Fibroblast of the aortic adventitia (primary cell): ENCODE data around the gene CLNS1A. TPM values are rescaled to one million over a fixed set of nuclear protein-coding genes. Genes with fewer than 3 reads are reported as not detected.
A peak's percentile ranks its signal among the peaks of the same experiment; 100 is the strongest.
"Not testable (repeated sequence)": the region's sequence is repeated elsewhere in the genome, so short reads cannot be mapped to it uniquely, and the experiment has no call there.

Experiments
- DNase-seq: peaks from one replicate; pipeline ENCODE4 v3.0.0-alpha.2; 2010; ENCODE audit warnings: low read depth
- H3K4me3 ChIP-seq: 2 replicates; pipeline ENCODE4 v1.5.1; 2011; ENCODE audit warnings: low read depth, mild to moderate bottlenecking, control low read depth, low read length, moderate library complexity
- total RNA-seq: library from RNA; depleted of rRNA; stranded (reverse); fragments of >200 nt; gene quantifications from 2 replicates; pipeline ENCODE4 v1.2.3, GENCODE V29; 2012; ENCODE audit warnings: low replicate concordance
- TF ChIP-seq, protein P1 (sequence below): IDR thresholded peaks from 2 replicates; pipeline ENCODE4 v1.5.1; 2011; ENCODE audit warnings: mild to moderate bottlenecking, low read length, control low read depth, inconsistent platforms; ENCODE audit not compliant: insufficient read depth

Gene CLNS1A
- total RNA-seq, 1 donor: 116 TPM

DNA sequence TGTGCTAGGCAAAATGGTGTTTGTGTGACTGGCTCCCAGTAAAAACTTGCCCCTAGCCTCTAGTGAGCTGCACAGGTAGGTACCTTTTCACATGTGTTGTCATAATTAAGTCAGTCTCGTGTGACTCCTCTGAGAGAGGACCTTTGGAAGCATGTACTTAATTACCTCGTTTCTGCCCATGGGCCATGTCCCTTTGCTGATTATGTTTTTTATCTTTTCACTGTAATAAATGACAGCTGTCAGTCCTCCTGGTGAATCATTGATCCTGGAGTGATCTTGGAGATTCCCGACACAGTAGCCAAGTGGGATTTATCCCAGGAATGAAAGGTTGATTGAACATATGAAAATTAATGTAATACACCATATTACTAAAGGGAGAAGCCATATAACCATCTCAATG, 12.5 kb upstream of the CLNS1A start:
- DNase-seq: no peak
- H3K4me3 ChIP-seq: no peak overlapping the region
- TF ChIP-seq, protein P1, sequence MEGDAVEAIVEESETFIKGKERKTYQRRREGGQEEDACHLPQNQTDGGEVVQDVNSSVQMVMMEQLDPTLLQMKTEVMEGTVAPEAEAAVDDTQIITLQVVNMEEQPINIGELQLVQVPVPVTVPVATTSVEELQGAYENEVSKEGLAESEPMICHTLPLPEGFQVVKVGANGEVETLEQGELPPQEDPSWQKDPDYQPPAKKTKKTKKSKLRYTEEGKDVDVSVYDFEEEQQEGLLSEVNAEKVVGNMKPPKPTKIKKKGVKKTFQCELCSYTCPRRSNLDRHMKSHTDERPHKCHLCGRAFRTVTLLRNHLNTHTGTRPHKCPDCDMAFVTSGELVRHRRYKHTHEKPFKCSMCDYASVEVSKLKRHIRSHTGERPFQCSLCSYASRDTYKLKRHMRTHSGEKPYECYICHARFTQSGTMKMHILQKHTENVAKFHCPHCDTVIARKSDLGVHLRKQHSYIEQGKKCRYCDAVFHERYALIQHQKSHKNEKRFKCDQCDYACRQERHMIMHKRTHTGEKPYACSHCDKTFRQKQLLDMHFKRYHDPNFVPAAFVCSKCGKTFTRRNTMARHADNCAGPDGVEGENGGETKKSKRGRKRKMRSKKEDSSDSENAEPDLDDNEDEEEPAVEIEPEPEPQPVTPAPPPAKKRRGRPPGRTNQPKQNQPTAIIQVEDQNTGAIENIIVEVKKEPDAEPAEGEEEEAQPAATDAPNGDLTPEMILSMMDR: no peak

DNA sequence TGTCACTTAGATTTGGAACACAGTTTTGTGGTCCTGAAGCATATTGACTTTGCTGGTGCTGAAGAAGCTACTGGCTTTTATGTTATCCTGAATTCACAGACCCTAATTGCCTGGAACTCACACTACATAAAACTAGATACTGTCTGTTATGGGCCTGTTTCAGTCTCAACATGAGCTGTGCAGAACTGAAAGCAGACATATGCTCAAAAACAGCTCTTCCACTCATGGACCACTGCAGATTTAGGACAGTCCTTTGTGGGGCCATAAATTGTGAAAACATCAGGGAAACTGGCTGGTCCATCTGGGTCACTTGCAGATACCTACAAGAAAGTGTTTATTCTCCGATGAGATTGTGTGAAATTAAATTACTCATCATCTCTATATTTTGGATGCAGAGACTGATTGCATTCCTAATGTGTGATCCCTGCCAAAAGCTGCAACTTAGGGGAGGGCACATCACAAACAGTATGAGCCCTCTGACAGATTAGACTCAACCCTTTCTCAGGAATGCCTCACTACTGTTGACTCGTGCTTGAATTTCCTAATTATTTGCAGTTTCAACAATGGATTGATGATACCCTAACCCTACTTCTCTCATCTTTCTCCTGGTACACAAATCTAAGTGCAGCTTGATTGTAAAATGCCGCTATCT, 10.2 kb upstream of the CLNS1A start:
- H3K4me3 ChIP-seq: no peak overlapping the region
- DNase-seq: peak; percentile 32
- TF ChIP-seq, protein P1: no peak

DNA sequence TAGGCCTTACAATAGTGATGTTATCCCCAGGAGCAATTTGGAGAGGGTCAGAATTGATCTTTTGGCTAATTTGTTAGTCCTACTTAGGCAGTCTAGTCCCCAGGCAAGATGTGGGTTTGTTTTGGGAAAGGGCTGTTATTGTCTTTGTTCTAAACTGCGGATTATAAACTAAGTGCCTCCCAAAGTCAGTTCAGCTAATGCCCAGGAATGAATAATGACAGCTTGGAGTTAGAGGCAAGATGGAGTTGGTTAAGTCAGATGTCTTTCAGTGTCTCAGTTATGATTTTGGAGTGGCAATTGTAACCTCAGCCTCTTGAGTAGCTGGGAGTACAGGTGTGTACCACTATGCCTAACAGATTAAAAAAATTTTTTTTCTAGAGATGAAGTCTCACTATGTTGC, 7.3 kb upstream of the CLNS1A start:
- no peak overlapping the region for H3K4me3 ChIP-seq
- DNase-seq: no peak
- TF ChIP-seq, protein P1: no peak

DNA sequence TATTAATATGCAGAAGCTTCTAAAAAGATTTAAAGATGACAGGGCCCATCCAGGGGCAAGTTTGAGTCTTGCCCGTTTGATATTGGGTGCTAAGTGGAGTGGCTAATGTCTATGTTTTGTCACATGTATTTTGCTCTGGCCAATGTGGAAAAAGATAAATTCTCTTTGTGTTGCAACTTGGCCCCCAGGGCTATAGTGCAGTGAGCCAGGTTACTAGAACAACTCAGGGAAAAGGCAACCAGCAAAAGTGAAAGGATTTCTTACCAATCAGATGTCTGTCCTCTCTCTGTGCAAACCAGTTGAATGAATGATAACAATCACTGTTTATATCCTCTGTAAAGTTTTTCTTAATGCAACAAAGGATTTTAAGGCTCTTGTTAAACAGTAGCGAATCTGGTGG, 4.6 kb upstream of the CLNS1A start:
- no peak for DNase-seq
- TF ChIP-seq, protein P1: no peak
- no peak overlapping the region for H3K4me3 ChIP-seq

DNA sequence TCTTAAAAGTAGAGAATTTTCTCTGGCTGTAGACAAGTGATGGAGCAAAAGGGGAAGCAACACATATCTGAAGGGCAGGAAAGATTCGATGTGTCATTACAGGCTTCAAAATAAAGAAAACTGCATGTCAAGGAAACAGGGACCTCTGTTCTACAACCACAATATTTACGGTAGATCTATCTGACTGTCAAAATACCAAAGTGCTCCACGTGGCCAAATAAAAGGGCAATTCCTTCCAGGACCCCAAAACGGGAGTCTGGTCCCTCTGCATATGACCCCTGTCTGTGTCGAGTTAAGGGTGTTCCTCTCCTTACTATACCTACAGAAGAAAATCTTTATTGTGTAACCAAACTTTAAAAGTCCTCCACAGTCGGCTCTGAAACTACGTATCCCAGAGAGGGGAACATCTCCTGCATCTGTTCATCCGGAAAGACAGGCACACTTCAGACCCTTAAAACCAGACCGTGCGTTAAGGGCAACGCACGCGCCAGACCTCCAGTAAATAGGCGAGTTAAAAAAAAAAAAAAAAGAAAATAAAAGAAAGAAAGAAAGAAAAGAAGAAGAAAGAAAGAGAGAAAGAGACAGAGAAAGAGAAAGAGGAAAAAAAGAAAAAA, 756 bp downstream of the CLNS1A start:
- H3K4me3 ChIP-seq: peak overlapping the region; percentile 96
- no peak for DNase-seq
- TF ChIP-seq, protein P1: no peak

DNA sequence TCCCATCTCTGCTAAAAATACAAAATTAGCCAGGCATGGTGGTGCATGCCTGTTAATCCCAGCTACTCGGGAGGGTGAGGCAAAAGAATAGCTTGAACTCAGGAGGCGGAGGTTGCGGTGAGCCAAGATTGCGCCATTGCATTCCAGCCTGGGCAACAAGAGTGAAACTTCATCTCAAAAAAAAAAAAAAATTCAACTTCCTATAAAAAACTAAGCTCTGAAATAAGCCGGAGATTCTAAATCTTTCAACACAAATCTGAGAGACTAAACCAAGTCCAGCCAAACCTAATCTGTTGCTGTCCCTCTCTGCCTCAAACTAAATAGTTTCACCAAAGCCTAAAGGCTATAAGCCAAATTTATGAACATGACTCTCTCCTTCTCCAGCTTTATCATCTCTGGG, 3.7 kb downstream of the CLNS1A start:
- H3K4me3 ChIP-seq: not testable (repeated sequence)
- peak; percentile 42 for DNase-seq

DNA sequence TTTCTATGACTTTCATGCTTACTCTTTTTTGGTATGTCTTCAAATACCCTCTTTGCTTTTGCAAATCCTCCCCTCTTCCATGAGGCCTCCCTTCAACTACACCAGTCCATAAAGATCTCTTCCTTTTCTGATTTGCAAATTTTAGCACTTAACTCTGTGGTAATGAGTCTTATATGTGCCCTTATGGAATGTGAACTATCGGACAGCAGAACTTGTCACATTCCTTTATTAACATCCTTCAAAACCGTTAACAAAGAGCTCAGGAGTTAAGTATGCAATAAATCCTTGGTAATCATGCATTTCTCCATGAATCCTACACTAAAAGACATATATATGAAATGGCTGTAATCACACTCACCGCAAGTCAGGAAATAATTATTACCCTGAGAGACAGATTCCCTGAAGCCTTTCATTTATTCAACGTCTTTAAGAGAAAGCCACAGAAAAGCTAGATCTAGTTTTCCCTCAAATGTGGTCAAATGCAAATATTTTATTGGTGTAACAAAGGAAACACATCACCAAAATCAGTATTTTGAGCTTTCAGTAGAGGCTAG, 7.4 kb downstream of the CLNS1A start:
- no peak overlapping the region for H3K4me3 ChIP-seq
- TF ChIP-seq, protein P1: no peak
- no peak for DNase-seq
